ACC112 (cell line): Measurements from ENCODE around the gene UVRAG.

Experiments
- H2AFZ ChIP-seq: fragments of 200-600 bp; sonication (generic); one replicate; pipeline ENCODE4 v1.6.0; 2017; ENCODE audit warnings: antibody characterized with exemption, low read length; ENCODE audit not compliant: unreplicated experiment
- H3K27ac ChIP-seq: fragments of 200-600 bp; sonication (generic); 2 replicates; pipeline ENCODE4 v1.5.1; 2014; ENCODE audit warnings: low read depth, mild to moderate bottlenecking, antibody characterized with exemption, low read length, moderate library complexity
- H3K27me3 ChIP-seq: fragments of 200-600 bp; sonication (generic); 2 replicates; pipeline ENCODE4 v1.6.1; 2014; ENCODE audit warnings: mild to moderate bottlenecking, antibody characterized with exemption, low read length, moderate library complexity, mixed read lengths; ENCODE audit not compliant: insufficient read depth
- H3K36me3 ChIP-seq: fragments of 200-600 bp; sonication (generic); 2 replicates; pipeline ENCODE4 v1.6.1; 2016; ENCODE audit warnings: mild to moderate bottlenecking, antibody characterized with exemption, low read length, moderate library complexity, mixed read lengths; ENCODE audit not compliant: insufficient read depth
- H3K4me1 ChIP-seq: fragments of 200-600 bp; sonication (generic); one replicate; pipeline ENCODE4 v1.6.1; 2016; ENCODE audit warnings: low read length, mixed read lengths; ENCODE audit not compliant: insufficient read depth, unreplicated experiment, control insufficient read depth
- H3K4me3 ChIP-seq: fragments of 200-600 bp; sonication (generic); 2 replicates; pipeline ENCODE4 v1.5.1; 2014; ENCODE audit warnings: mild to moderate bottlenecking, low read depth, low read length
- H3K79me2 ChIP-seq: fragments of 200-600 bp; sonication (generic); one replicate; pipeline ENCODE4 v1.6.0; 2016; ENCODE audit warnings: low read length; ENCODE audit not compliant: control insufficient read depth, unreplicated experiment, insufficient read depth

UVRAG gene

GRCh38 chr11:75899806-75900205, 84.8 kb downstream of the UVRAG start:
- no peak overlapping the region for H3K4me3 ChIP-seq

GRCh38 chr11:75900848-75901247, 85.8 kb downstream of the UVRAG start:
- Histone ChIP-seq H3K4me3 (no peak overlapping the region), H2AFZ (no peak overlapping the region), H3K27me3 (no peaks in the 10 kb centered on the region), H3K36me3 (no peaks in the 10 kb centered on the region), H3K79me2 (peaks cover 7% of the 10 kb centered on the region), H3K4me1 (peaks cover 3% of the 10 kb centered on the region), H3K27ac (no peak overlapping the region)

More at GRCh38 chr11:75899806-75900205, 84.8 kb downstream of the UVRAG start:
- H3K36me3 ChIP-seq = no peaks in the 10 kb centered on the region
- no peaks in the 10 kb centered on the region for H3K27me3 ChIP-seq
- H2AFZ ChIP-seq = no peak overlapping the region
- H3K4me1 ChIP-seq = peaks cover 3% of the 10 kb centered on the region
- H3K27ac ChIP-seq = no peak overlapping the region
- no peaks in the 10 kb centered on the region for H3K79me2 ChIP-seq

GRCh38 chr11:75902631-75903030, 87.6 kb downstream of the UVRAG start:
- H3K4me3 ChIP-seq = no peak overlapping the region
- H3K79me2 ChIP-seq = peaks cover 13% of the 10 kb centered on the region
- H2AFZ ChIP-seq = no peak overlapping the region
- H3K4me1 ChIP-seq = peaks cover 3% of the 10 kb centered on the region
- H3K36me3 ChIP-seq = no peaks in the 10 kb centered on the region
- H3K27ac ChIP-seq = no peak overlapping the region
- H3K27me3 ChIP-seq = no peaks in the 10 kb centered on the region

- Histone ChIP-seq H3K4me1 (peaks cover 3% of the 10 kb centered on the region), H3K4me3 (no peak overlapping the region), H3K36me3 (no peaks in the 10 kb centered on the region), H3K27ac (no peak overlapping the region), H2AFZ (no peak overlapping the region), H3K79me2 (peaks cover 13% of the 10 kb centered on the region), H3K27me3 (no peaks in the 10 kb centered on the region)
These were observed 88.3 kb downstream of the UVRAG start for GRCh38 chr11:75903276-75903675.

GRCh38 chr11:75905434-75905833, 90.4 kb downstream of the UVRAG start:
- Histone ChIP-seq H3K36me3 (no peaks in the 10 kb centered on the region), H3K79me2 (peaks cover 13% of the 10 kb centered on the region), H3K27me3 (no peaks in the 10 kb centered on the region), H2AFZ (no peak overlapping the region), H3K27ac (no peak overlapping the region), H3K4me3 (no peak overlapping the region), H3K4me1 (no peaks in the 10 kb centered on the region)

- H3K79me2 ChIP-seq = peaks cover 13% of the 10 kb centered on the region
- H3K4me1 ChIP-seq = no peaks in the 10 kb centered on the region
- no peak overlapping the region for H2AFZ ChIP-seq
- H3K27ac ChIP-seq = no peak overlapping the region
- H3K27me3 ChIP-seq = no peaks in the 10 kb centered on the region
- no peak overlapping the region for H3K4me3 ChIP-seq
- peaks cover 10% of the 10 kb centered on the region; the same call in 1 of the 2 replicates for H3K36me3 ChIP-seq
These were observed 93.0 kb downstream of the UVRAG start for GRCh38 chr11:75907906-75908527.

- Histone ChIP-seq H2AFZ (no peak overlapping the region), H3K4me3 (no peak overlapping the region), H3K27me3 (no peaks in the 10 kb centered on the region), H3K4me1 (no peaks in the 10 kb centered on the region), H3K36me3 (peaks cover 10% of the 10 kb centered on the region; the same call in 1 of the 2 replicates), H3K79me2 (peaks cover 9% of the 10 kb centered on the region), H3K27ac (no peak overlapping the region)
These were observed 95.6 kb downstream of the UVRAG start for GRCh38 chr11:75910426-75911145.

GRCh38 chr11:75911459-75911858, 96.4 kb downstream of the UVRAG start:
- no peaks in the 10 kb centered on the region for H3K4me1 ChIP-seq
- H3K27me3 ChIP-seq = no peaks in the 10 kb centered on the region
- no peak overlapping the region for H3K27ac ChIP-seq
- H3K4me3 ChIP-seq = no peak overlapping the region
- H3K79me2 ChIP-seq = peaks cover 5% of the 10 kb centered on the region
- H3K36me3 ChIP-seq = peaks cover 12% of the 10 kb centered on the region; the same call in 1 of the 2 replicates
- no peak overlapping the region for H2AFZ ChIP-seq

GRCh38 chr11:75913984-75914383, 99.0 kb downstream of the UVRAG start:
- H3K27me3 ChIP-seq = no peaks in the 10 kb centered on the region
- peaks cover 2% of the 10 kb centered on the region for H3K4me1 ChIP-seq
- H3K4me3 ChIP-seq = no peak overlapping the region
- H3K36me3 ChIP-seq = peaks cover 19% of the 10 kb centered on the region
- H3K79me2 ChIP-seq = no peaks in the 10 kb centered on the region
- no peak overlapping the region for H3K27ac ChIP-seq
- H2AFZ ChIP-seq = no peak overlapping the region

- H3K27ac ChIP-seq = no peak overlapping the region
- H3K36me3 ChIP-seq = peaks cover 19% of the 10 kb centered on the region
- H3K4me1 ChIP-seq = peaks cover 9% of the 10 kb centered on the region
- H3K27me3 ChIP-seq = no peaks in the 10 kb centered on the region
- H3K4me3 ChIP-seq = no peak overlapping the region
- H2AFZ ChIP-seq = no peak overlapping the region
- no peaks in the 10 kb centered on the region for H3K79me2 ChIP-seq
These were observed 101.9 kb downstream of the UVRAG start for GRCh38 chr11:75916882-75917281.

GRCh38 chr11:75918331-75918730, 103.3 kb downstream of the UVRAG start:
- H3K27me3 ChIP-seq = no peaks in the 10 kb centered on the region
- no peak overlapping the region for H3K27ac ChIP-seq
- no peak overlapping the region for H3K4me3 ChIP-seq
- no peak overlapping the region for H2AFZ ChIP-seq
- H3K79me2 ChIP-seq = no peaks in the 10 kb centered on the region
- H3K36me3 ChIP-seq = peaks cover 9% of the 10 kb centered on the region
- H3K4me1 ChIP-seq = peaks cover 9% of the 10 kb centered on the region
